ENCODE data around the gene RP9.

RP9 gene

DNA sequence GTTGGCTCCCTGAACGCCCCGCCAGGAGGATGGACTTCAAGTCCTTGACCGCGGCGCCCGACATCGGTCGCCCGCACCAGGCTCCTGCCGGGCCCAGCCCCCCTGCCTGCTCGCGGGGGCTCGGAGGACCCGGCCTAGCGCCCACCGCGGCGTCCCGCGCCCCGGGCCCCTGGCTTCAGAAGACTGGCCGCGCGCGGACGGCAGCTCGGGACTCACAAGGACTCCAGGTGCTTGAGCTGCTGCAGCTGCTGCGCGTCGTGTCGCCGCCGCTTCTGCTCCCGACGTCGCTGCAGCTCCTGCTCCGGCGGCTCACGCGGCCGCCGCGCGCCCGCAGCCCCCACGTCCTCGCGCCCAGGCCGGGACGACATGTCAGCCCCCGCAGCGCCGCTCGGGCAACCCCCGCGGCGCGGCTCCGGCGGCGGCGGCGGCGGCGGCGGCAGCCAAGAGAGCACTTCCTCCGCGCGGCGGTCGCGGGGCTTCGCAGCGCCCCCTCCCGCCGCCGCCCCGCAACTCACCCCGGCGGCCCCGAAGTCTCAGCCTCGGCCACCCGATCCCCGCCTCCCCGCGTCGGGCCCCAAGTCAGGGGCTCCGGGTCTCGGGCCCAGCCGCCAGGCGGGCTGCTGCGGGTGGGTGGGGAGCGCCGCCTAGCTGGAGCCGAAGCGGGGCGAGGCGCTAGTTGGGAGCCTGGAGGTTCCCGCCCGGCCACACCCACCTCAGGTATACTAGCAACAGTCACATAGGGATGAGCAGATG, at the start of gene RP9:
Gene RP9 (minus strand): TSS at position 400 of the 753 bp plus-strand sequence. CDS start 32 bp downstream, at position 368.
- peak; percentile 76 to 80 for DNase-seq

DNA sequence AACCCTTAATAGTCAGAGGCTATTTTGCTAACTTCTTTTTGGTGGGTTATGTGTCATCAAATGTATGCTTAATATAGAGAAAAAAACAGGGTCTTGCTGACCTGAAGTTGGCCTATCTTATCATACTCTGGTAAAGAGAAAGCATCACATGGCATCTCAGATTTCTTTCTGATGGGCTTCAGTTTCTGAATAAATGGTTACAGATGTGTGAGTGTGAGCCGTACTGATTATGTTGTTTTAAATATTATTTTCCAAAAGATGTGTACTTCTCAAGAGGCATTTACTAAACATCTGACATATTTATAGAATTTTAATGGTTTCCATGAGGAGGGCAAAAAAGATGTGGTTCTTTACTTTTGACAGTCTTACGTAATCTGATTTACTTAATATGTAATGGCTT, 48.6 kb upstream of the RP9 start:
- no peak for DNase-seq

GRCh38 chr7:33157311-33157710, 48.1 kb upstream of the RP9 start:
- DNase-seq: no peak

DNA sequence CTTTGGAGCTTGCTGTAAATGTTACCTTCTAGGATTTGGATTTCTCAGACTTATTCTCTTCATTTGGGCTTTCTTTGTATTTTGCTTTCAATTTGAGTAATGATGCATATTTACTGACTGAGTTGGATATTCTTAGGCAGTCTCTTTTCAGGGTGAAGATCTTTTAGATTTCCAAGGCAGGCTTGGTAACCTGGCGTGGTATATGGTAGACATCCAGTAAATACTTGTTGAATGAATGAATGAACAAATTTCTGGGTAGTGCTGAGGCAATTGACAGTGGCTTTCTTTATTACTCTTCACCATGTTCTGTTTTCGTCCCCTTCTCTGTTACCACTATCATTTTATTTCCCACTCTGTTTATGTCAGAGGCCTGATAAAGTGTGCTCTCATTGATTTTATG, 47.2 kb upstream of the RP9 start:
- DNase-seq: no peak

DNA sequence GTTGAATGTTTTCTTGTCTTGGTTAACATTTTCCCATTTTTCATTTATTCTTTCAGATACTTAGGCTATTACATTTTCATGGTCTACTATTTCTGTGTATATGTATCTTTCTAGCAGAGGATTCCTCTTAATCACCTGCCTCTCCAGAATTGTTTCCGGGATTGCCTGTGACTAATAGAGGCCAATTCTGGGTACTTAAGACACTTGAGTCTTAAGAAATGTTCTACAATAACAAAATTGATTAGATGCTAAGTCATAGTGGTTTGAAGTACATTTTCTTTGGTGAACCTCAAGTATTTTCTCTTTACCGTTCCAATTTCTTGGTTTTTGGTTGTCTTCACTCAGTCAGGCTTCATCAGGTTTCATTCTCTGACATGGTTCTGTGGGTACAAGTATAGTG, 46.6 kb upstream of the RP9 start:
- no peak for DNase-seq

DNA sequence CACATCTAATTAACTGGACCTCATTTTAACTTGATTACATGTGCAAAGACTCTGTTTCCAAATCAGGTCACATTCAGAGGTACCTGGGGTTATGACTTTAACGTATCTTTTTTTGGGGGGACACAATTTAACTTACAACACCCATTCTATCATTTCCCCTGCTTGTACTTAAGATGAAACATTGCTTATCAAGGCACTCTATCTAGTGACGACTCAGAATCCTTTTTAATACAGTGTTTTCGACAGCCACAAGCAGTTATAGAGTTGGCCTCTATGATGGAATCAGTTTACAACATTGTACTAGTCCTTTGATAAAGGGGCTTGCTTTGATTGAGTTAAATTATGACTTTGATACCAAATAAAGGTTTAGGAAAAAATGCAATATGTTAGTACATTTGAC, 42.9 kb upstream of the RP9 start:
- no peak for DNase-seq

- no peak for DNase-seq
Measured at GRCh38 chr7:33145156-33145555, 36.0 kb upstream of the RP9 start.

- DNase-seq: no peak
Measured at GRCh38 chr7:33143996-33144718, 35.0 kb upstream of the RP9 start.

DNA sequence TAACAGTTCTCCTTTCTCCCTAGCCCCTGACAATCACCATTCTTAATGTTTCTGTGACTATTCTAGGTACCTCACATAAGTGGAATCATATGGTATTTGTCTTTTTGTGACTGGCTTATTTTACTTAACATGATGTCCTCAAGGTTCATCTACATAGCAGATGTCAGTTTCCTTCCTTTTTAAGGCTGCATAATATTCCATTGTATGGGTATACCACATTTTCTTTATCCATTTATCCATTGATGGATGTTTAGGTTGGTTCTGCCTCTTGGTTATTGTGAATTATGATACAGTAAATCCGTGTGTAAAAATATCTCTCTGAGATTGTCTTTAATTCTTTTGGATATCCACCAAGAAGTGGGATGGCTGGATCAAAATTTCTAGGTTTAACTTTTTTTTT, 33.4 kb upstream of the RP9 start:
- no peak for DNase-seq

- DNase-seq: no peak
Measured at GRCh38 chr7:33137103-33137502, 27.9 kb upstream of the RP9 start.

DNA sequence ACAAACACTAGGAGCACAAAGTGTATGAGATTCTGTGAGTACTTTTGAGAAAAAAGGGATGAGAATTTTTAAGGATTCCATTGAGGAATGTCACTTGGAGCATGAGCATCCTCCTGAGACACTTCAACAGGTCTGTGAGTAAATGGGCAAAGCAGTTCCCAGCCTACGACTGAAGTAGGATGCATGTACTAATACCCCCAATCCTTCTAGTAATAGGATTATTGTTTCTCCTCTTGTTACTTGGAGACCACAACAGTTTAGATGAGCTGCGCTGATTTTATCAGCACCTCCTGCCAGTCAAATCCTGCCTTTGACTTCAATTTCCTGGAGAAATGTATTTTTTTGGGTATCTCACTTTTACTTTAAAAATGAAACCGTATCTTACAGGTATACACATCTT, 21.0 kb upstream of the RP9 start:
- DNase-seq: no peak

DNA sequence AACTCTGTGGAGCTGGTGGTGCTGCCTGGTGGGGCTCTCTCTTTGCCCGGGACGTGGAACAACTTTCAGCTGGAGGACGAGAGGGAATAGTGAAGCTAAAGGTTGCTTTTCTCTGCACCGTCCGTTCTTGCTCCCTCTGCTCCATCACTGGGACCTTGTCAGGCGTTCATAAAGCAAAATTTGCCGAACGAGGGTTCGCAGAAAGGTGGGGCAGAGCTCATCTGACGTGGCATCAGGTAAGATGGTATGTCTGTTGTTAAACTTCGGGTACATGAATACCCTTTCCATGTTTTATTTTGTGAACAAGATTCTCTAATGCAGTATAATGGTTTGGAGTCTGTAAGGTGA, 20.6 kb upstream of the RP9 start:
- no peak for DNase-seq

DNA sequence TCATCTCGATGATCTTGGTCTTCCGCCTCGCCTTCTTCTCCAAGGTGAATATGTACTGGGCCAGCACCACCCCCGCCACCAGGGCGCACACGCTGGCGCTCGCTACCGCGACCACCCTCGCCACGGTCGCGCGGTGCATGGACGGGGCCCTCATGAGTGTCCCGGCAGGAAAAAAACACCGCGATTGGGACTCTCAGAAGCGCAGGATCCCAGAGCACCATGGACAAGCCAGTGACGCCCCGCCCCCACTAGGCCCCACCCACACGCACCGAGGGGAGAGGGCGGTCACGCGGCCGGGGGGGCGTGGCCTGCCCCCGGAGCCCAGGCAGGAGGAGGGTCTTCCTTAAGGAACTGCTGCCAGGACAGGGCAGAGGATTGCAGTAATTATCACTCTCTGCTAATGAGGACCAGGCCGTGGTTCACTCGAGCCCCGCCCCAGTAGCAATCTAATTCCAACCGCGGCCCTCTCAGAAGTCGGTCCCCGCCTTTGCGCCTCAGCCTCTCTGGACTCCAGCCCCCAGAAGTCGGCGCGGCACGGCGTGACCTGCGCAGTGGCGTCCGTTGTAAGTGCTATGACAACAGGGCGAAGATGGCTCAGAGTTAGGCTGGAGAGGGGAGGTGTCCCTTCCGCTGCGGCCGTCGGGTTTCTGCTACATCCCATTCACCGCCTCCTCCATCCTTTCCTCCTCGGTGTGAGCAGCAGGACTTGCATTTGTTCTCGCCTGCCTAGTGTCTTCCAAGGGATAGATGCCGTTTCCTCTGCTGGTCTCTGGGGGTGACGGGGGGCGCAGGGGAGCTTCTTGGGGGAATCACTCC, 20.0 kb upstream of the RP9 start, which contains the start of gene BBS9:
Gene BBS9 (plus strand): TSS at position 575 of the 816 bp plus-strand sequence. CDS start 16,689 bp downstream, outside the sequence.
- DNase-seq: peak; percentile 87 to 89

- DNase-seq: no peak
Measured at GRCh38 chr7:33128631-33128989, 19.4 kb upstream of the RP9 start.

- no peak for DNase-seq
Measured at GRCh38 chr7:33127085-33127484, 17.9 kb upstream of the RP9 start.

DNA sequence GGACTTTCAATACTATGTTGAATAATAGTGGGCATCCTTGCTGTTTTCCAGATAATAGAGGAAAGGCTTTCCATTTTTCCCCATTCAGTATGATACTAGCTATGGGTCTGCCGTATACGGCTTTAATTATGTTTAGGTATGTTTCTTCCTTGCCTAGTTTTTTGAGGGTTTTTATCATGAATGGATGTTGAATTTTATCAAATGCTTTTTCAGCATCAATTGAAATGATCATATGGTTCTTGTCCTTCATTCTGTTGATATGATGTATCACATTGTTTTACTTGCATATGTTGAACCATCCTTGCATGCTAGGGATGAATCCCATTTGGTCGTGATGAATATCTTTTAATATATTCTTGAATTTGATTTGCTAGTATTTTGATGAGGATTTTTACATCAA, 9.2 kb upstream of the RP9 start:
- no peak for DNase-seq

GRCh38 chr7:33114976-33115375, 5.8 kb upstream of the RP9 start:
- no peak for DNase-seq

GRCh38 chr7:33111614-33112013, 2.4 kb upstream of the RP9 start:
- no peak for DNase-seq

- no peak for DNase-seq
Measured at GRCh38 chr7:33109758-33110238, 594 bp upstream of the RP9 start.

GRCh38 chr7:33108554-33109004, 625 bp downstream of the RP9 start:
- DNase-seq: peak in 1 of 2 experiments; percentile 15

DNA sequence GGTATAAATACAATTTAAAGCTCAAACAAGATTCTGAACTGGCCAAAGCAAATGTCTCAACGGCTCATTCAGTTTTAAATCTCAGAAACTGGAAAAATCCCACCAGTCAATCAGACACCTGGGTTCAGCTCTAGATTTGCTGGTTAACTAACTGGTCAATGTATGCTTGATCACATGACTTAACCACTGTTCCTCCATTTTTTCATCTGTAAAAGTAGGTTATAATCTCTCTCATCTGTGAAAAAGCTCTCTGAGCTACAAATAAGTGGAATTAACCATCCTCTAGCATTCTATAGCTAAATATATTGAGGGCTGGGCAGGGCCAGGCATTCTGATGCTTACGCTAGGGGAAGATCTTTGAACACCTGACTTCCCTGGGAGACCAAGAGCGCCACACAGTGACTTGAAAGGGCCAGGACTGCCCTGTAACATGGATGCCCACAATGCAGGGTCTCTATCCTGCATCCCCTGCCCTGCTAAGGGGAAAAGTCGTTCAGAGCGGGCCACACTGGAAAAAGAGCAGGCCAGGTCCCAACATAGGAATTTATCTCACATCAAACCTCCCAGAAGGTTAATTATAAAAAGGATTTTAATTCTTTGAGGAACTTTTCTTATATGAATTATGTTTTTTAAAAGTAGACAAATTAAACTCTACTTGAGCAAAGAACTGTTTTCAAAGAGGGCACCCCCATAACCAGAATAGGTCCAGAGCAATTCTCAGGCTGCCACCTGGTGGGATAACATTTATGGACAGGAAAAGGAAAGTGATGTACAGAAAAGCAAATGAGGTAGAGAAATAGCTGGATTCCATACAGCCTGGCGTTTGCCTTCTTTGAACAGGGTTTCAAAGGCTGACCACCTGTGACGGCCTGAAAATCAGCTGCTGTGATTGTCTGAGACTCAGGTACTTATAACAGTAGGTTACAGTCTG, 1.8 kb downstream of the RP9 start:
- DNase-seq: no peak

DNA sequence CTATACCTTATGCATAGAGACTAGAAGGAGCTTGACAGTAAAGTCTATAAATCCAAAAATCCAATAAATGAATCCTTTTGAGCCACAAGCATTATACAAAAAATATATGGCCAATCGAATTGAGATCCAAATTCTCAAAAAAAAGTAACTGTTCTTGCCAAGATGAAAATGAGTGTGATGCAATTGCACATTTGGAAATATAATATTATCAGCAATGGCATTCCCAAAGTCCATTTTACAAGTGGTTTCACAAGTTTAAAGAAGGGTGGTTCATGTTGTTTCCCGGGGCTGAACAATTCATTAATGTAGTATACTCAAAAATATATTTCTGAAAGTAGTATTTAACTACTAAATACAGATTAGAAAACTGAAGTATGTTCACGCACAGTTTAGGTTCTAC, 7.3 kb downstream of the RP9 start:
- DNase-seq: no peak
